ENCODE data around the gene FLACC1.

DNA sequence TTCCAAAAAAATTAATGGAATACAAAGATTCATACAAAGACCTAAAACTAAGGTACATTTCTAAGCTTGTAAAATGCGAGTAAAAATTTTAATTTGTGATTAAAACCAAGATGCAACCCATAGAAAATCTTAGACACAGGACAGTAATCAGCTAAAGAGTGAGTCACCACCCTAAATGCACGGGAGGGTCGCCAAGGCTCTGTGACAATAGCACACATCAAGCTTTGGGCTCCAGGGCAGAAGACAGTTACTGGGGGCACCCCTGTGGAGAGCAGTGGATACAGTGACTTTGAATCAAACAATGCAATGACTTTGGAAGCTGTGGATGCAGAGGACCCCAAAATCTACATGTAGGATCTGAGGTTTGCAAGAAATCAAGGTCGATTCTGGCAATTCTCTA lies 7.5 kb downstream of the FLACC1 start:
- TF ChIP-seq CTCF (IDR thresholded peaks at IDR 0.05 in 2 of 3, conservative IDR thresholded peaks at IDR 0.05 in 1 of 3; ENCODE audit: insufficient read depth in 2 of 3, low read depth in 1 of 3, low read length in 3 of 3) (no peak), MYC (IDR thresholded peaks at IDR 0.05; ENCODE audit: low read depth, low read length) (no peak), MYC (CRISPR knock-in tag; IDR thresholded peaks at IDR 0.05; ENCODE audit: borderline replicate concordance, low read depth) (no peak), BHLHE40 (IDR thresholded peaks at IDR 0.05; ENCODE audit: low read length) (no peak), ZEB2 (IDR thresholded peaks at IDR 0.05) (no peak), RAD21 (CRISPR knock-in tag; conservative IDR thresholded peaks at IDR 0.05 in 1 of 2, IDR thresholded peaks at IDR 0.05 in 1 of 2) (no peak), POLR2A (conservative IDR thresholded peaks at IDR 0.05) (no peak)
